GM12891 (cell line): ENCODE measurements around the gene METTL21C.

Source experiments
- PAX5 ChIP-seq: IDR thresholded peaks from 2 replicates; pipeline ENCODE4 v1.6.1; 2011; ENCODE audit warnings: low read length, moderate library complexity, mild to moderate bottlenecking; ENCODE audit not compliant: insufficient read depth, severe bottlenecking
- POLR2A ChIP-seq: IDR thresholded peaks from 2 replicates; pipeline ENCODE4 v1.6.1; 2011; ENCODE audit warnings: low read depth, low read length, control low read depth
- POLR2AphosphoS5 ChIP-seq: IDR thresholded peaks from 2 replicates; pipeline ENCODE4 v1.6.1; 2011; ENCODE audit warnings: low read depth, low read length, control low read depth
- POU2F2 ChIP-seq: IDR thresholded peaks from 2 replicates; pipeline ENCODE4 v1.6.1; 2011; ENCODE audit warnings: low read depth, mild to moderate bottlenecking, control low read depth, low read length, moderate library complexity
- SPI1 ChIP-seq: IDR thresholded peaks from 2 replicates; pipeline ENCODE4 v1.6.1; 2011; ENCODE audit warnings: low read depth, low read length, control low read depth
- TAF1 ChIP-seq: IDR thresholded peaks from 2 replicates; pipeline ENCODE4 v1.6.1; 2011; ENCODE audit warnings: low read depth, low read length, control low read depth

- no peak for TF ChIP-seq POLR2AphosphoS5
- TF ChIP-seq POLR2A: no peak
- no peak for TF ChIP-seq TAF1
- TF ChIP-seq PAX5: no peak
- no peak for TF ChIP-seq SPI1
- TF ChIP-seq POU2F2: no peak
Observed at GRCh38 chr13:102667911-102668310, 26.9 kb downstream of the METTL21C start.
